Ascending aorta (tissue), 2 donors: ENCODE data around the gene RAB28. TPM values are rescaled to one million over a fixed set of nuclear protein-coding genes. Genes with fewer than 3 reads are reported as not detected.

Source experiments
- DNase-seq, 2 donors: peaks; one replicate each; pipeline ENCODE4 v3.0.0-alpha.2; 2019; ENCODE audit warnings: low spot score in 2 of 2
- H3K27ac ChIP-seq, 2 donors: fragments of 200-600 bp; sonication (generic); one replicate each; pipeline ENCODE4 v1.5.1; 2016 to 2017; ENCODE audit warnings: mild to moderate bottlenecking in 1 of 2
- H3K27me3 ChIP-seq: fragments of 200-600 bp; sonication (generic); one replicate; pipeline ENCODE4 v1.5.1; 2017
- H3K36me3 ChIP-seq, 2 donors: fragments of 200-600 bp; sonication (generic); one replicate each; pipeline ENCODE4 v1.5.1; 2016
- H3K4me1 ChIP-seq, 2 donors: fragments of 200-600 bp; sonication (generic); one replicate each; pipeline ENCODE4 v1.5.1; 2016 to 2017; ENCODE audit warnings: mild to moderate bottlenecking in 1 of 2
- H3K4me3 ChIP-seq, 2 donors: fragments of 200-600 bp; sonication (generic); one replicate each; pipeline ENCODE4 v1.5.1; 2016 to 2017; ENCODE audit warnings: mild to moderate bottlenecking in 1 of 2
- H3K9me3 ChIP-seq, 2 donors: fragments of 200-600 bp; sonication (generic); one replicate each; pipeline ENCODE4 v1.5.1; 2016
- intact Hi-C: fragments of 100-400 bp; cut with DNase I; formaldehyde crosslinking; loops from one replicate; pipeline ENCODE4 v1.15.1; 2023
- total RNA-seq: library from RNA; depleted of rRNA; stranded (reverse); fragments of >200 nt; gene quantifications from one replicate; pipeline ENCODE4 v1.1.0, GENCODE V29; 2016
- TF ChIP-seq, protein P1 (sequence below), 3 experiments: fragments of 200-600 bp in 2 of 3; fragments of 450-650 bp in 1 of 3; sonication (generic) in 2 of 3; IDR thresholded peaks; one replicate each; pipeline ENCODE4 v1.5.1; 2016 to 2019; ENCODE audit warnings: antibody characterized with exemption in 3 of 3, mild to moderate bottlenecking in 1 of 3, moderate library complexity in 1 of 3

The RAB28 gene
- total RNA-seq, 1 donor from 2014 or later: 3.2 TPM

DNA sequence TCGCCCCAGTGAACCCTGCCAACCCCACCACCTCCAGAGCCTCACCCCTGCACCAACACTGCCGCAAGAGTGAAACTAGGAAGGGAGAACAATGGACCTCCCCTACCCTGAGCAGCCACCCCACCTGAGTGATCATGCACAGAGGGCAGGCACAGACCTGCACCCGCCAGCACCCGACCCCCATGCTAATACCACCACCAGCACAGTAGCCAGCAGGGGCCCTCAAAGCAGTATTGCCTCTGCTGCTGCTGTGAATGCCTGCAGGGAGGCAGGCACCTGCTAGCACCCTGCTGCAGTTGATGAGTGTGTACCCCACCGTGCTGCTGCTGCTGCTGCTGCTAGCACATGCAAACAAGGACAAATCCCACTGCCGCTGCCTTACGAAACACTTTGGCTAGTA, 100.1 kb downstream of the RAB28 start:
- Histone ChIP-seq H3K4me3 (no peak overlapping the region), H3K9me3 (no peaks in the 10 kb centered on the region), H3K36me3 (peaks cover 0 to 3% of the 10 kb centered on the region in 2 donors), H3K27me3 (no peaks in the 10 kb centered on the region), H3K27ac (no peak overlapping the region), H3K4me1 (peaks cover 0 to 2% of the 10 kb centered on the region in 2 donors)
- no peak for DNase-seq
- TF ChIP-seq, protein P1, sequence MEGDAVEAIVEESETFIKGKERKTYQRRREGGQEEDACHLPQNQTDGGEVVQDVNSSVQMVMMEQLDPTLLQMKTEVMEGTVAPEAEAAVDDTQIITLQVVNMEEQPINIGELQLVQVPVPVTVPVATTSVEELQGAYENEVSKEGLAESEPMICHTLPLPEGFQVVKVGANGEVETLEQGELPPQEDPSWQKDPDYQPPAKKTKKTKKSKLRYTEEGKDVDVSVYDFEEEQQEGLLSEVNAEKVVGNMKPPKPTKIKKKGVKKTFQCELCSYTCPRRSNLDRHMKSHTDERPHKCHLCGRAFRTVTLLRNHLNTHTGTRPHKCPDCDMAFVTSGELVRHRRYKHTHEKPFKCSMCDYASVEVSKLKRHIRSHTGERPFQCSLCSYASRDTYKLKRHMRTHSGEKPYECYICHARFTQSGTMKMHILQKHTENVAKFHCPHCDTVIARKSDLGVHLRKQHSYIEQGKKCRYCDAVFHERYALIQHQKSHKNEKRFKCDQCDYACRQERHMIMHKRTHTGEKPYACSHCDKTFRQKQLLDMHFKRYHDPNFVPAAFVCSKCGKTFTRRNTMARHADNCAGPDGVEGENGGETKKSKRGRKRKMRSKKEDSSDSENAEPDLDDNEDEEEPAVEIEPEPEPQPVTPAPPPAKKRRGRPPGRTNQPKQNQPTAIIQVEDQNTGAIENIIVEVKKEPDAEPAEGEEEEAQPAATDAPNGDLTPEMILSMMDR (IDR thresholded peaks at IDR 0.05): no peak
- intact Hi-C loops: no loop called here

DNA sequence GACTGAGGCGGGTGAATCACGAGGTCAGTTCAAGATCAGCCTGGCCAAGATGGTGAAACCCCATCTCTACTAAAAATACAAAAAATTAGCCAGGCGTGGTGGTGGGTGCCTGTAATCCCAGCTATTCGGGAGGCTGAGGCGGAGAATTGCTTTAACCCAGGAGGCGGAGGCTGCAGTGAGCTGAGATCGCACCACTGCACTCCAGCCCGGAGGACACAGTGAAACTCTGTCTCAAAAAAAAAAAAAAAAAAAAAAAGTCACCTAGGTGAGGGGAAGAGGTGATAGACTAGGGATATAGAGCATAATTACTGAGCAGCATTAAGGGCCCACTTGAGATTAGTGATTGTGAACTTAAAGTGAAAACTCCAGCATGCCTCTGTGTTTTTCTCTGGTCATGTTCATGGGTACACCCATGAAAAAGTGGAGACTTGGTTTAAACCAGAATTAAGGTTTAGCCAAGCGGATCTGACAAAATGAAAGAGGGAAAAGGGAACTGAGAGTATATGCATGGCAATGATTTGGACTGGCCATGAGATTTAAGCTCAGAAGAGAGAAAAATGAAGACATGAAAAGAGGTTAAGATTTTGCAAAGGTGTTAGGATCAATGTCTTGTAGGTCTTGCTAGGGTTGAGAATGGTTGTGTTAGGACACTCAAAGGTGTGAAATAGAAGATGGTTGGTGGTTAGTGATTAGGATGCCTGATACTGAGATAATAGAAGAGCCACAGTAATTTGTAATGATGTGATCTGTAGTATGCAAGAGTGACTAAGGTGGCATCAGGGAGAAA, 105.0 kb downstream of the RAB28 start:
- Histone ChIP-seq H3K4me3 (no peak overlapping the region), H3K27ac (no peak overlapping the region), H3K27me3 (no peaks in the 10 kb centered on the region), H3K9me3 (no peaks in the 10 kb centered on the region), H3K36me3 (peaks cover 0 to 7% of the 10 kb centered on the region in 2 donors), H3K4me1 (no peaks in the 10 kb centered on the region)
- TF ChIP-seq, protein P1 (IDR thresholded peaks at IDR 0.05): no peak
- DNase-seq: no peak
- intact Hi-C loops: no loop called here

DNA sequence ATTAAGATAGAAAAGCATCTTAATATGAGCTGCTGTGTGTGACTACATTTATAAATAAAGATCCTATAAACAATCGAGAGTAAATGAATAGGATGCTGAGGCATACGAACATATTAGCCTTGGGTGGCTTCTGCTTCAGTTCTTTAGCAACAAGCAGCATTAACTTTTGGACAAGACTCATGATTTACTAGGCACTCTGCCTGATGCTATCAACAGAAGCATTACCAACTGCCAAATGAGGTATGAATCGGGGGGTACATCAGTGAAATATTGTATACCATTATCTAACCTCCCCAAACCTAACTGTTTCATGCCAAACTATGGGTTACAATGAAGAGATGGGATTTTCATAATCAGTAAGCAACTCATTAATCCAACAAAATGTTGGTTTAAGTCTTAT, 113.1 kb downstream of the RAB28 start:
- H3K4me3 ChIP-seq: no peak overlapping the region
- intact Hi-C loops: no loop called here
- H3K36me3 ChIP-seq: no peaks in the 10 kb centered on the region
- no peak overlapping the region for H3K27ac ChIP-seq
- H3K27me3 ChIP-seq: no peaks in the 10 kb centered on the region
- H3K9me3 ChIP-seq: no peaks in the 10 kb centered on the region
- no peak for DNase-seq
- no peaks in the 10 kb centered on the region for H3K4me1 ChIP-seq
- TF ChIP-seq, protein P1 (IDR thresholded peaks at IDR 0.05): no peak

GRCh38 chr4:13368217-13368616, 115.9 kb downstream of the RAB28 start:
- Histone ChIP-seq H3K27me3 (no peaks in the 10 kb centered on the region), H3K27ac (no peak overlapping the region), H3K4me1 (no peaks in the 10 kb centered on the region), H3K9me3 (no peaks in the 10 kb centered on the region), H3K36me3 (peaks cover 0 to 9% of the 10 kb centered on the region in 2 donors), H3K4me3 (no peak overlapping the region)
- DNase-seq: no peak
- TF ChIP-seq, protein P1 (IDR thresholded peaks at IDR 0.05): no peak
- intact Hi-C loops: no loop called here

DNA sequence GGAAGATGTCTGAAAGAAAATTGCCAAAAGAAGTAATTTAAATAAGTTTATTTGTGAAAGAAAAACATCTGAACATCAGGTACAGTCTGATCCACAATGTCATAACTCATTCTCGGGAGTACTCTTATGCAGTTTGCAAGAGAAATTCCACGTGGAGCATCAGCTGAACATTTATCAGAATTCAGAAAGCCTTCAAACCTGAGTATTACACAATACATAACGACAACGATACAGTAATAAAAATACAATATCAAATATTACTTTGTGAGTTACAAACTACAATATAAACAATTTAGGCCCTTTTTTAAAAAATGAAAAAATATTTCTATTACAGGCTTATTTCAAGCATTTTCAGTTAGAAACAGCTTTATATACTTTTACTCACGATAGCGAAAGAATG, 116.4 kb downstream of the RAB28 start:
- TF ChIP-seq, protein P1 (IDR thresholded peaks at IDR 0.05): no peak
- no peak overlapping the region for H3K4me3 ChIP-seq
- no peaks in the 10 kb centered on the region for H3K9me3 ChIP-seq
- DNase-seq: no peak
- no peaks in the 10 kb centered on the region for H3K4me1 ChIP-seq
- no peaks in the 10 kb centered on the region for H3K27me3 ChIP-seq
- H3K36me3 ChIP-seq: peaks cover 0 to 9% of the 10 kb centered on the region in 2 donors
- H3K27ac ChIP-seq: no peak overlapping the region
- intact Hi-C loops: no loop called here
